GM12878 (cell line): Measurements from ENCODE around the gene TAAR9. TPM values are rescaled to one million over a fixed set of nuclear protein-coding genes. Genes with fewer than 3 reads are reported as not detected.

Experiments
- ATAC-seq: fragments of 200-7000 bp; cut with Tn5 transposase; 3 replicates; pipeline ENCODE4 v1.9.1; 2020; ENCODE audit warnings: mild to moderate bottlenecking, moderate library complexity
- BruUV-seq: library from RNA; stranded (reverse); fragments of 400-500 nt; replicated peaks from 2 replicates; lab custom pipeline; 2021; lab: Mats Ljungman, UMichigan
- CTCF ChIA-PET: fragments of 300-600 bp; sonication (Branson Sonifier 250); formaldehyde crosslinking; extraction: SDS; loops from one replicate; lab custom pipeline; 2021; ENCODE audit warnings: inconsistent platforms; lab: Yijun Ruan, JAX
- POLR2A ChIA-PET: fragments of 350-600 bp; formaldehyde crosslinking; extraction: SDS; loops from one replicate; lab custom pipeline; 2021; ENCODE audit warnings: inconsistent platforms; lab: Charles Lee
- RAD21 ChIA-PET: fragments of 300-600 bp; sonication (Branson Sonifier 250); formaldehyde crosslinking; loops from one replicate; lab custom pipeline; 2023; ENCODE audit warnings: antibody characterized with exemption; ENCODE audit not compliant: unreplicated experiment; lab: Charles Lee
- SMC1A ChIA-PET: fragments of 300-600 bp; sonication (Branson Sonifier 250); formaldehyde crosslinking; loops from one replicate; lab custom pipeline; 2023; ENCODE audit not compliant: unreplicated experiment, uncharacterized antibody; lab: Charles Lee
- DNase-seq: peaks from one replicate; pipeline ENCODE4 v3.0.0-alpha.2; 2011; ENCODE audit warnings: low read depth, low spot score
- FAIRE-seq: peaks from 3 replicates; lab custom pipeline; 2011; peaks lifted over from hg19 to GRCh38; lab: Jason Lieb, UNC
- H2AFZ ChIP-seq: 2 replicates; pipeline ENCODE4 v1.6.0; 2011; ENCODE audit warnings: low read depth, low read length, control low read depth; ENCODE audit not compliant: control insufficient read depth
- H3K27ac ChIP-seq: 2 replicates; pipeline ENCODE4 v1.5.1; 2011; ENCODE audit warnings: control low read depth; ENCODE audit not compliant: control insufficient read depth, insufficient read depth
- H3K27me3 ChIP-seq, 2 experiments: replicated peaks in 1 of 2; 2 replicates each; pipeline versions ENCODE4 v1.6.0 to v1.6.1; 2011; ENCODE audit warnings: low read length in 1 of 2; ENCODE audit not compliant: control insufficient read depth in 2 of 2, insufficient read depth in 2 of 2
- H3K36me3 ChIP-seq, 2 experiments: 2 replicates each; pipeline ENCODE4 v1.5.1; 2011; ENCODE audit warnings: low read length in 1 of 2; ENCODE audit not compliant: control insufficient read depth in 2 of 2, insufficient read depth in 2 of 2
- H3K4me1 ChIP-seq: 2 replicates; pipeline ENCODE4 v1.6.1; 2011; ENCODE audit warnings: mild to moderate bottlenecking, low read length, moderate library complexity, mixed read lengths; ENCODE audit not compliant: control insufficient read depth, insufficient read depth
- H3K4me2 ChIP-seq: 2 replicates; pipeline ENCODE4 v1.6.0; 2011; ENCODE audit warnings: control low read depth; ENCODE audit not compliant: control insufficient read depth, insufficient read depth
- H3K4me3 ChIP-seq: fragments of 200-600 bp; sonication (generic); 2 replicates; pipeline ENCODE4 v1.5.1; 2016
- H3K79me2 ChIP-seq: 2 replicates; pipeline ENCODE4 v1.6.0; 2011; ENCODE audit warnings: low read length; ENCODE audit not compliant: control insufficient read depth, insufficient read depth
- H3K9ac ChIP-seq: 2 replicates; pipeline ENCODE4 v1.8.0; 2011; ENCODE audit warnings: low read length, control low read depth, mixed read lengths; ENCODE audit not compliant: control insufficient read depth, insufficient read depth
- H3K9me3 ChIP-seq: replicated peaks from 3 replicates; pipeline ENCODE4 v1.5.1; 2011; ENCODE audit warnings: mild to moderate bottlenecking, low read length; ENCODE audit not compliant: control insufficient read depth, insufficient read depth
- H4K20me1 ChIP-seq: 2 replicates; pipeline ENCODE4 v1.6.0; 2011; ENCODE audit not compliant: control insufficient read depth, insufficient read depth
- BMI1 ChIP-seq: fragments of 450-650 bp; IDR thresholded peaks from 2 replicates; pipeline ENCODE4 v1.6.1; 2016; ENCODE audit warnings: mild to moderate bottlenecking, moderate library complexity, borderline replicate concordance
- CREB1 ChIP-seq: IDR thresholded peaks from 2 replicates; pipeline ENCODE4 v1.6.1; 2012; ENCODE audit warnings: low read depth, mild to moderate bottlenecking, inconsistent platforms
- EZH2 ChIP-seq: IDR thresholded peaks from 2 replicates; pipeline ENCODE4 v1.6.1; 2012; ENCODE audit warnings: low read depth, mild to moderate bottlenecking, control low read depth, inconsistent platforms, low read length, borderline replicate concordance; ENCODE audit not compliant: control insufficient read depth
- IKZF1 ChIP-seq: fragments of 450-650 bp; conservative IDR thresholded peaks from 2 replicates; pipeline ENCODE4 v1.6.1; 2017; ENCODE audit warnings: antibody characterized with exemption, mild to moderate bottlenecking
- LARP7 ChIP-seq: fragments of 450-650 bp; IDR thresholded peaks from 2 replicates; pipeline ENCODE4 v1.6.1; 2017; ENCODE audit warnings: mild to moderate bottlenecking
- MTA2 ChIP-seq: fragments of 450-650 bp; IDR thresholded peaks from 2 replicates; pipeline ENCODE4 v1.6.1; 2016; ENCODE audit warnings: low read depth, mild to moderate bottlenecking, moderate library complexity
- NFXL1 ChIP-seq: fragments of 450-650 bp; IDR thresholded peaks from 2 replicates; pipeline ENCODE4 v1.6.1; 2017; ENCODE audit warnings: antibody characterized with exemption, mild to moderate bottlenecking, borderline replicate concordance
- NR2C2 ChIP-seq: IDR thresholded peaks from 2 replicates; pipeline ENCODE4 v1.6.1; 2011; ENCODE audit warnings: borderline replicate concordance, low read depth; ENCODE audit not compliant: control insufficient read depth, insufficient read length
- PRDM15 ChIP-seq: fragments of 450-650 bp; formaldehyde crosslinking; IDR thresholded peaks from 2 replicates; pipeline ENCODE4 v1.4.0; 2020; ENCODE audit warnings: mild to moderate bottlenecking, moderate library complexity
- RB1 ChIP-seq: fragments of 450-650 bp; formaldehyde crosslinking; IDR thresholded peaks from 2 replicates; pipeline ENCODE4 v1.6.1; 2017; ENCODE audit warnings: mild to moderate bottlenecking, borderline replicate concordance
- SREBF2 ChIP-seq: IDR thresholded peaks from 2 replicates; pipeline ENCODE4 v1.6.1; 2012; ENCODE audit warnings: mild to moderate bottlenecking, low read length
- STAT1 ChIP-seq: fragments of 450-650 bp; conservative IDR thresholded peaks from 2 replicates; pipeline ENCODE4 v1.6.1; 2014; ENCODE audit warnings: antibody characterized with exemption, mild to moderate bottlenecking
- WGBS: methylation state at CpG from one replicate; pipeline ENCODE4 v1.1.6; 2016; ENCODE audit warnings: low lambda C conversion rate; ENCODE audit not compliant: insufficient replicate concordance, insufficient coverage; ENCODE audit errors: missing lambda C conversion rate; 5-methylcytosine and 5-hydroxymethylcytosine counted together
- in situ Hi-C: fragments of 300-500 bp; cut with MboI; formaldehyde crosslinking; loops from 9 replicates; pipeline ENCODE4 v1.14.3; 2018; ENCODE audit warnings: mixed read lengths
- intact Hi-C: fragments of 100-400 bp; cut with micrococcal nuclease; formaldehyde crosslinking; loops from one replicate; pipeline ENCODE4 v1.14.2; 2022; ENCODE audit not compliant: unreplicated experiment
- polyA plus RNA-seq, 11 experiments: library from polyadenylated mRNA; depleted of rRNA in 4 of 11; unstranded in 6 of 11; stranded (reverse) in 5 of 11; fragments of >200 nt; fragmentation: Nextera tagmentation in 4 of 11; fragmentation: Illumina TruSeq in 1 of 11; extraction: Ambion mirVana in 4 of 11; extraction: Trizol in 1 of 11; gene quantifications; 1 replicate in 1 of 11; 2 replicates in 10 of 11; pipeline versions ENCODE4 v1.2.1 to v1.2.3, GENCODE V29; 2011 to 2016; ENCODE audit warnings: inconsistent platforms in 2 of 11, missing spikeins in 2 of 11, low read depth in 1 of 11
- total RNA-seq, 4 experiments: library from RNA; depleted of rRNA in 3 of 4; stranded (reverse); fragments of >200 nt in 3 of 4; fragmentation: Illumina TruSeq in 1 of 4; extraction: Trizol in 1 of 4; gene quantifications; 2 replicates each; pipeline versions ENCODE4 v1.2.1 to v1.2.3, GENCODE V29; 2013 to 2021
- TF ChIP-seq, protein P1 (sequence below): fragments of 450-650 bp; IDR thresholded peaks from 2 replicates; pipeline ENCODE4 v1.6.1; 2017; ENCODE audit warnings: mild to moderate bottlenecking, moderate library complexity

TAAR9 gene
- total and polyA plus RNA-seq, 10 of the 15 experiments (the other 5 are each of a cell fraction or from before 2014, with no cell fraction given): not detected

GRCh38 chr6:132525866-132526265 lies 12.2 kb upstream of the TAAR9 start (continued):
- TF ChIP-seq PRDM15: no peak

- FAIRE-seq: no peak
- ATAC-seq: no peak
- BruUV-seq: no TSS peak
- Histone ChIP-seq H3K9me3 (no peaks in the 10 kb centered on the region), H4K20me1 (no peaks in the 10 kb centered on the region), H3K9ac (no peak overlapping the region), H3K4me3 (no peak overlapping the region), H3K27me3 (no peaks in the 10 kb centered on the region; a peak in 1 of 4 replicates), H3K79me2 (no peaks in the 10 kb centered on the region), H3K36me3 (no peaks in the 10 kb centered on the region), H2AFZ (no peak overlapping the region), H3K4me1 (no peaks in the 10 kb centered on the region), H3K27ac (no peak overlapping the region), H3K4me2 (no peak overlapping the region)
- RAD21 ChIA-PET: interaction anchor here (1.1 to 1.4 kb wide), 2 partner anchors 228 to 247 kb away, joined by 3 to 5 read pairs; no protein-coding TSS in a partner anchor
- in situ Hi-C loops: loop anchor here (10.0 kb wide), 1 partner anchor 268 kb away; the partner anchor contains the start of gene SLC18B1
- SMC1A ChIA-PET: interaction anchor here (0.5 to 2.1 kb wide), 6 partner anchors 10 to 297 kb away, joined by 3 to 6 read pairs (median 4); partner anchors contain the start of gene STX7
- intact Hi-C loops: loop anchor here (5.0 kb wide), 1 partner anchor 121 kb away; no protein-coding TSS in a partner anchor
- CTCF ChIA-PET: interaction anchor here (2.3 to 4.3 kb wide), 3 partner anchors 10 to 247 kb away, joined by 12 to 20 read pairs (median 16); partner anchors contain the start of gene STX7
- POLR2A ChIA-PET: interaction anchor here (1.2 kb wide), 1 partner anchor 14 kb away, joined by 4 read pairs; the partner anchor contains the start of gene STX7
- WGBS: 0% methylated on average over 2 of the region's 2 CpGs
- DNase-seq: no peak
- TF ChIP-seq SREBF2: no peak
- TF ChIP-seq NR2C2: no peak
- TF ChIP-seq RB1: no peak
- TF ChIP-seq EZH2: no peak
- no peak for TF ChIP-seq MTA2
- TF ChIP-seq BMI1: no peak
- TF ChIP-seq LARP7: no peak
- TF ChIP-seq, protein P1, sequence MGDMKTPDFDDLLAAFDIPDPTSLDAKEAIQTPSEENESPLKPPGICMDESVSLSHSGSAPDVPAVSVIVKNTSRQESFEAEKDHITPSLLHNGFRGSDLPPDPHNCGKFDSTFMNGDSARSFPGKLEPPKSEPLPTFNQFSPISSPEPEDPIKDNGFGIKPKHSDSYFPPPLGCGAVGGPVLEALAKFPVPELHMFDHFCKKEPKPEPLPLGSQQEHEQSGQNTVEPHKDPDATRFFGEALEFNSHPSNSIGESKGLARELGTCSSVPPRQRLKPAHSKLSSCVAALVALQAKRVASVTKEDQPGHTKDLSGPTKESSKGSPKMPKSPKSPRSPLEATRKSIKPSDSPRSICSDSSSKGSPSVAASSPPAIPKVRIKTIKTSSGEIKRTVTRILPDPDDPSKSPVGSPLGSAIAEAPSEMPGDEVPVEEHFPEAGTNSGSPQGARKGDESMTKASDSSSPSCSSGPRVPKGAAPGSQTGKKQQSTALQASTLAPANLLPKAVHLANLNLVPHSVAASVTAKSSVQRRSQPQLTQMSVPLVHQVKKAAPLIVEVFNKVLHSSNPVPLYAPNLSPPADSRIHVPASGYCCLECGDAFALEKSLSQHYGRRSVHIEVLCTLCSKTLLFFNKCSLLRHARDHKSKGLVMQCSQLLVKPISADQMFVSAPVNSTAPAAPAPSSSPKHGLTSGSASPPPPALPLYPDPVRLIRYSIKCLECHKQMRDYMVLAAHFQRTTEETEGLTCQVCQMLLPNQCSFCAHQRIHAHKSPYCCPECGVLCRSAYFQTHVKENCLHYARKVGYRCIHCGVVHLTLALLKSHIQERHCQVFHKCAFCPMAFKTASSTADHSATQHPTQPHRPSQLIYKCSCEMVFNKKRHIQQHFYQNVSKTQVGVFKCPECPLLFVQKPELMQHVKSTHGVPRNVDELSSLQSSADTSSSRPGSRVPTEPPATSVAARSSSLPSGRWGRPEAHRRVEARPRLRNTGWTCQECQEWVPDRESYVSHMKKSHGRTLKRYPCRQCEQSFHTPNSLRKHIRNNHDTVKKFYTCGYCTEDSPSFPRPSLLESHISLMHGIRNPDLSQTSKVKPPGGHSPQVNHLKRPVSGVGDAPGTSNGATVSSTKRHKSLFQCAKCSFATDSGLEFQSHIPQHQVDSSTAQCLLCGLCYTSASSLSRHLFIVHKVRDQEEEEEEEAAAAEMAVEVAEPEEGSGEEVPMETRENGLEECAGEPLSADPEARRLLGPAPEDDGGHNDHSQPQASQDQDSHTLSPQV: no peak
- TF ChIP-seq NFXL1: no peak
- no peak for TF ChIP-seq IKZF1
- TF ChIP-seq STAT1: no peak
- no peak for TF ChIP-seq CREB1
Observed at GRCh38 chr6:132526461-132526860, 11.6 kb upstream of the TAAR9 start.
